PC-3 (cell line): ENCODE measurements around the gene THTPA. TPM values are rescaled to one million over a fixed set of nuclear protein-coding genes. Genes with fewer than 3 reads are reported as not detected.

Experiments
- ATAC-seq: fragments of 200-7000 bp; cut with Tn5 transposase; 2 replicates; pipeline ENCODE4 v1.9.1; 2020; ENCODE audit warnings: mild to moderate bottlenecking, moderate library complexity
- BruUV-seq: library from RNA; stranded (reverse); fragments of 400-500 nt; replicated peaks from 2 replicates; lab custom pipeline; 2021; lab: Mats Ljungman, UMichigan
- CTCF ChIA-PET: fragments of 300-600 bp; sonication (Branson Sonifier 250); formaldehyde crosslinking; loops from one replicate; lab custom pipeline; 2022; ENCODE audit warnings: antibody characterized with exemption; lab: Charles Lee
- POLR2A ChIA-PET: fragments of 300-600 bp; sonication (Branson Sonifier 250); formaldehyde crosslinking; loops from one replicate; lab custom pipeline; 2022; ENCODE audit warnings: antibody characterized with exemption; ENCODE audit not compliant: unreplicated experiment; lab: Charles Lee
- DNase-seq: peaks from one replicate; pipeline ENCODE4 v3.0.0-alpha.2; 2015
- H2AFZ ChIP-seq: fragments of 300-600 bp; sonication (generic); 2 replicates; pipeline ENCODE4 v1.6.0; 2016; ENCODE audit warnings: antibody characterized with exemption, low read length
- H3F3A ChIP-seq: fragments of 300-600 bp; sonication (generic); one replicate; pipeline ENCODE4 v1.6.0; 2017; ENCODE audit warnings: antibody characterized with exemption, low read length, control low read depth, mild to moderate bottlenecking; ENCODE audit not compliant: unreplicated experiment
- H3K27ac ChIP-seq: fragments of 300-600 bp; sonication (generic); 2 replicates; pipeline ENCODE4 v1.5.1; 2016; ENCODE audit warnings: mild to moderate bottlenecking, low read length
- H3K27me3 ChIP-seq: fragments of 300-600 bp; sonication (generic); 2 replicates; pipeline ENCODE4 v1.6.1; 2016; ENCODE audit warnings: low read length, mixed read lengths
- H3K36me3 ChIP-seq: fragments of 300-600 bp; sonication (generic); 2 replicates; pipeline ENCODE4 v1.6.1; 2016; ENCODE audit warnings: low read depth, mixed run types, low read length, mixed read lengths
- H3K4me1 ChIP-seq: fragments of 300-600 bp; sonication (generic); 2 replicates; pipeline ENCODE4 v1.5.1; 2016; ENCODE audit warnings: low read length; ENCODE audit not compliant: insufficient read depth
- H3K4me2 ChIP-seq: fragments of 300-600 bp; sonication (generic); 2 replicates; pipeline ENCODE4 v1.6.0; 2016; ENCODE audit warnings: low read length
- H3K4me3 ChIP-seq: fragments of 300-600 bp; sonication (generic); 2 replicates; pipeline ENCODE4 v1.5.1; 2016; ENCODE audit warnings: mild to moderate bottlenecking, low read length, mixed read lengths
- H3K79me2 ChIP-seq: fragments of 300-600 bp; sonication (generic); 2 replicates; pipeline ENCODE4 v1.6.1; 2017; ENCODE audit warnings: low read length, mixed read lengths
- H3K9ac ChIP-seq: fragments of 300-600 bp; sonication (generic); 2 replicates; pipeline ENCODE4 v1.6.0; 2016; ENCODE audit warnings: mild to moderate bottlenecking, low read length
- H3K9me2 ChIP-seq: fragments of 300-600 bp; sonication (generic); replicated peaks from 2 replicates; pipeline ENCODE4 v1.6.1; 2016; ENCODE audit warnings: mixed run types, low read length, mixed read lengths
- H3K9me3 ChIP-seq: fragments of 300-600 bp; sonication (generic); 2 replicates; pipeline ENCODE4 v1.6.1; 2016; ENCODE audit warnings: low read length, mixed read lengths
- H4K20me1 ChIP-seq: fragments of 300-600 bp; sonication (generic); 2 replicates; pipeline ENCODE4 v1.6.1; 2016; ENCODE audit warnings: low read length, mixed read lengths
- EZH2 ChIP-seq: fragments of 300-600 bp; sonication (generic); IDR thresholded peaks from one replicate; pipeline ENCODE4 v1.6.1; 2017; ENCODE audit warnings: antibody characterized with exemption, mild to moderate bottlenecking, low read length; ENCODE audit not compliant: unreplicated experiment
- EZH2phosphoT487 ChIP-seq: fragments of 300-600 bp; sonication (generic); IDR thresholded peaks from 2 replicates; pipeline ENCODE4 v1.6.1; 2018; ENCODE audit warnings: mild to moderate bottlenecking, antibody characterized with exemption, low read length, borderline replicate concordance
- intact Hi-C: fragments of 100-400 bp; cut with micrococcal nuclease; formaldehyde crosslinking; loops from 2 replicates; pipeline ENCODE4 v1.9.0; 2023
- total RNA-seq: library from RNA; depleted of rRNA; stranded (reverse); fragments of >200 nt; gene quantifications from 2 replicates; pipeline ENCODE4 v1.2.3, GENCODE V29; 2014
- TF ChIP-seq, protein P1 (sequence below): fragments of 300-600 bp; sonication (generic); conservative IDR thresholded peaks from 2 replicates; pipeline ENCODE4 v1.5.1; 2017; ENCODE audit warnings: antibody characterized with exemption, low read depth, mild to moderate bottlenecking, low read length

Gene THTPA
- total RNA-seq, 1 experiment from 2014 or later, result 13.0 TPM

GRCh38 chr14:23514644-23514957 lies 41.5 kb upstream of the THTPA start:
- H3K79me2 ChIP-seq, result no peaks in the 10 kb centered on the region
- no peaks in the 10 kb centered on the region for H3K4me1 ChIP-seq
- no peak overlapping the region for H3K4me3 ChIP-seq
- ChIA-PET POLR2A (no interaction called here), CTCF (no interaction called here)
- H2AFZ ChIP-seq, result no peak overlapping the region
- DNase-seq (no peak), ATAC-seq (no peak)
- no peak overlapping the region for H3K9ac ChIP-seq
- H3K4me2 ChIP-seq, result no peak overlapping the region
- BruUV-seq, result no TSS peak
- intact Hi-C loops, result no loop called here
- H3K27me3 ChIP-seq, result no peaks in the 10 kb centered on the region
- H3K9me3 ChIP-seq, result no peaks in the 10 kb centered on the region
- no peaks in the 10 kb centered on the region for H3K9me2 ChIP-seq
- no peak for TF ChIP-seq EZH2phosphoT487
- TF ChIP-seq, protein P1, sequence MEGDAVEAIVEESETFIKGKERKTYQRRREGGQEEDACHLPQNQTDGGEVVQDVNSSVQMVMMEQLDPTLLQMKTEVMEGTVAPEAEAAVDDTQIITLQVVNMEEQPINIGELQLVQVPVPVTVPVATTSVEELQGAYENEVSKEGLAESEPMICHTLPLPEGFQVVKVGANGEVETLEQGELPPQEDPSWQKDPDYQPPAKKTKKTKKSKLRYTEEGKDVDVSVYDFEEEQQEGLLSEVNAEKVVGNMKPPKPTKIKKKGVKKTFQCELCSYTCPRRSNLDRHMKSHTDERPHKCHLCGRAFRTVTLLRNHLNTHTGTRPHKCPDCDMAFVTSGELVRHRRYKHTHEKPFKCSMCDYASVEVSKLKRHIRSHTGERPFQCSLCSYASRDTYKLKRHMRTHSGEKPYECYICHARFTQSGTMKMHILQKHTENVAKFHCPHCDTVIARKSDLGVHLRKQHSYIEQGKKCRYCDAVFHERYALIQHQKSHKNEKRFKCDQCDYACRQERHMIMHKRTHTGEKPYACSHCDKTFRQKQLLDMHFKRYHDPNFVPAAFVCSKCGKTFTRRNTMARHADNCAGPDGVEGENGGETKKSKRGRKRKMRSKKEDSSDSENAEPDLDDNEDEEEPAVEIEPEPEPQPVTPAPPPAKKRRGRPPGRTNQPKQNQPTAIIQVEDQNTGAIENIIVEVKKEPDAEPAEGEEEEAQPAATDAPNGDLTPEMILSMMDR, result no peak
- TF ChIP-seq EZH2, result no peak
- no peaks in the 10 kb centered on the region for H3F3A ChIP-seq
- H3K27ac ChIP-seq, result no peak overlapping the region
- no peaks in the 10 kb centered on the region for H4K20me1 ChIP-seq
- H3K36me3 ChIP-seq, result no peaks in the 10 kb centered on the region

DNA sequence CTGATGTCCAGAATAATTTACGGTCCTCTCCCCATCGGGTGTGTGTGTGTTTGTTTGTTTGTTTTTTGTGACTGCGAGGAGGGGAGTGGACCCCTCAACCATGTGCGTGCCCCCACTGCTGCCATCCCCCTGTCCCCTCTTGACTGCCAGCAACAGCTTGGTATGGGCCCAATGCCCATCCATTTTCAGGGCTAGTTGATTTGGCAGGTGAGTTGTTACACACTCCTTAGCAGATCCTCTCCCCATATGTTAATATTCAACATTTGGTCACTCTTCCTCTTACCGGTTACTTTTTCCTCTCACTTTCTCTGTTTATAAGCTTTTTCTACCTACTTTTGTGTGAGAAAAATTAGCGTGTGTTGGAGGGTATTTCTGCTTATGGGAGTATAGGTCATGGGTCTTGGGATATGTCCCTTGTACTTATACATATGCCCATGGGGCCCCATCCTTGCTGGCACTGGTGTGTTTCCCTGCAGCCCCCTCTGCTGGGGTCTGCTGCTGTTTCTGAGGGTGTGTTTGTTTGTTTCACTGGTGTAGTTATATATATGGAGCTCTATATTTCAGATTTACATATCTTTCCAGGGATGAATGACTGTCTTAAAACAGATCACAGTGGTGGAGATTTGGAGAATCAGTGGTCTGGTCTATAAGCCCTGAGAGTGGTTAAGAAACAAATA lies 38.3 kb upstream of the THTPA start:
- no peaks in the 10 kb centered on the region for H4K20me1 ChIP-seq
- H3K4me2 ChIP-seq, result no peak overlapping the region
- no peak for DNase-seq
- H3K27me3 ChIP-seq, result no peaks in the 10 kb centered on the region
- TF ChIP-seq EZH2, result no peak
- no peak for TF ChIP-seq EZH2phosphoT487
- TF ChIP-seq, protein P1, result no peak
- H3K27ac ChIP-seq, result no peak overlapping the region
- no peak overlapping the region for H3K4me3 ChIP-seq
- H3K9me2 ChIP-seq, result no peaks in the 10 kb centered on the region
- no peaks in the 10 kb centered on the region for H3K79me2 ChIP-seq
- ChIA-PET CTCF (interaction anchor here (0.6 kb wide), 1 partner anchor 532 kb away, joined by 3 read pairs; no protein-coding TSS in a partner anchor), POLR2A (no interaction called here)
- intact Hi-C loops, result no loop called here
- H3K9me3 ChIP-seq, result no peaks in the 10 kb centered on the region
- no peaks in the 10 kb centered on the region for H3K4me1 ChIP-seq
- H3K9ac ChIP-seq, result no peak overlapping the region
- H3F3A ChIP-seq, result no peaks in the 10 kb centered on the region
- H3K36me3 ChIP-seq, result no peaks in the 10 kb centered on the region
- no peak for ATAC-seq
- no peak overlapping the region for H2AFZ ChIP-seq
- no TSS peak for BruUV-seq

DNA sequence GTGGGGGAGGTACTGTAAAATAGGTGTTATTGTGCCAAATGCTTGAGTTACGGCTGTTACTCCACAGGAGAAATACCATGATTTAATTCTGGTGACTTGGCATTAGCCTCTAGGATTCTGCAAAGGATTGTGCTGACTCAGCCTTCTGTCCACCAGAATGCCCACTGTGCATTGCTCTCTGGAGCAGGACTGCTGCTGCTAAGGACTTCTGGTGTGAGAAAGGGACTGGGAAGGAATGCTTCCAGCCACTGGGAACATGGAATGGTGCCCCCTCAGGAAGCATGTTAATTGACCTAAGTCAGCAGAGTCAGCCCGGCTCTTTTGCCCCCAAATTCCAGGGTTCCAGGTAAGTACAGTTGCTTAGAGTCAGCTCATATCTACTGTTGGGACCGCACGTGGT lies 37.4 kb upstream of the THTPA start:
- Histone ChIP-seq H3F3A (no peaks in the 10 kb centered on the region), H3K4me1 (no peaks in the 10 kb centered on the region), H4K20me1 (no peaks in the 10 kb centered on the region), H3K36me3 (no peaks in the 10 kb centered on the region), H3K9ac (no peak overlapping the region), H3K79me2 (no peaks in the 10 kb centered on the region), H2AFZ (no peak overlapping the region), H3K27ac (no peak overlapping the region), H3K4me3 (no peak overlapping the region), H3K27me3 (no peaks in the 10 kb centered on the region), H3K9me2 (no peaks in the 10 kb centered on the region), H3K9me3 (no peaks in the 10 kb centered on the region), H3K4me2 (no peak overlapping the region)
- no TSS peak for BruUV-seq
- ChIA-PET POLR2A (no interaction called here), CTCF (no interaction called here)
- TF ChIP-seq EZH2 (no peak), EZH2phosphoT487 (no peak)
- TF ChIP-seq, protein P1, result no peak
- DNase-seq (no peak), ATAC-seq (no peak)
- intact Hi-C loops, result no loop called here
